IPS DF 6.9 (cell line): Measurements from ENCODE around the gene SECISBP2L.
"Not testable (repeated sequence)": the region's sequence is repeated elsewhere in the genome, so short reads cannot be mapped to it uniquely, and the experiment has no call there.

Source experiments
- DNase-seq: peaks from one replicate; pipeline ENCODE4 v3.0.0-alpha.2; 2013; ENCODE audit warnings: low read depth, low spot score
- H3K27ac ChIP-seq: one replicate; pipeline ENCODE4 v1.5.1; 2013; ENCODE audit warnings: low read length, control low read depth
- H3K27me3 ChIP-seq: 2 replicates; pipeline ENCODE4 v1.6.1; 2013; ENCODE audit warnings: mild to moderate bottlenecking, low read length; ENCODE audit not compliant: control insufficient read depth, insufficient read depth
- H3K36me3 ChIP-seq: 2 replicates; pipeline ENCODE4 v1.6.1; 2013; ENCODE audit warnings: low read length; ENCODE audit not compliant: control insufficient read depth, insufficient read depth
- H3K4me1 ChIP-seq: 2 replicates; pipeline ENCODE4 v1.6.1; 2013; ENCODE audit warnings: low read length; ENCODE audit not compliant: control insufficient read depth, insufficient read depth
- H3K4me3 ChIP-seq: 2 replicates; pipeline ENCODE4 v1.5.1; 2013; ENCODE audit warnings: mild to moderate bottlenecking, low read length
- H3K9me3 ChIP-seq: 2 replicates; pipeline ENCODE4 v1.6.1; 2013; ENCODE audit warnings: low read length, inconsistent platforms; ENCODE audit not compliant: control insufficient read depth, insufficient read depth
- WGBS: extraction: QIAGEN DNeasy Blood & Tissue Kit; methylation state at CpG from one replicate; pipeline ENCODE4 v1.1.7; 2013; ENCODE audit warnings: mixed read lengths, missing lambda C conversion rate; ENCODE audit not compliant: insufficient read length, insufficient coverage; 5-methylcytosine and 5-hydroxymethylcytosine counted together

The SECISBP2L gene

GRCh38 chr15:48978638-48979037 is 67.6 kb downstream of the SECISBP2L start:
- no CpG with 5 or more reads among the region's 2 CpGs for WGBS
- no peaks in the 10 kb centered on the region for H3K27me3 ChIP-seq
- DNase-seq: no peak
- H3K27ac ChIP-seq: no peak overlapping the region
- H3K4me3 ChIP-seq: no peak overlapping the region
- H3K36me3 ChIP-seq: no peaks in the 10 kb centered on the region
- H3K9me3 ChIP-seq: no peaks in the 10 kb centered on the region
- H3K4me1 ChIP-seq: peaks cover 3% of the 10 kb centered on the region; the same call in 1 of the 2 replicates

GRCh38 chr15:48976444-48977088 is 69.7 kb downstream of the SECISBP2L start:
- Histone ChIP-seq H3K27ac (no peak overlapping the region), H3K4me1 (peaks cover 3% of the 10 kb centered on the region; the same call in 1 of the 2 replicates), H3K27me3 (no peaks in the 10 kb centered on the region), H3K9me3 (no peaks in the 10 kb centered on the region), H3K4me3 (no peak overlapping the region; the same call in 1 of the 2 replicates), H3K36me3 (no peaks in the 10 kb centered on the region; the same call in 1 of the 2 replicates)
- no peak for DNase-seq
- WGBS: no CpG with 5 or more reads among the region's 17 CpGs

- Histone ChIP-seq H3K4me3 (peak overlapping the region; percentile 45; the same call in 1 of the 2 replicates), H3K36me3 (no peaks in the 10 kb centered on the region; the same call in 1 of the 2 replicates), H3K9me3 (no peaks in the 10 kb centered on the region), H3K27me3 (no peaks in the 10 kb centered on the region), H3K4me1 (peaks cover 3% of the 10 kb centered on the region; the same call in 1 of the 2 replicates), H3K27ac (no peak overlapping the region)
- no peak for DNase-seq
- no CpG with 5 or more reads among the region's 53 CpGs for WGBS
Observed at GRCh38 chr15:48975472-48976419, 70.5 kb downstream of the SECISBP2L start.

- Histone ChIP-seq H3K36me3 (no peaks in the 10 kb centered on the region; the same call in 1 of the 2 replicates), H3K27me3 (no peaks in the 10 kb centered on the region), H3K4me1 (peaks cover 3% of the 10 kb centered on the region; the same call in 1 of the 2 replicates), H3K9me3 (no peaks in the 10 kb centered on the region), H3K4me3 (no peak overlapping the region), H3K27ac (no peak overlapping the region)
- no CpG with 5 or more reads among the region's 2 CpGs for WGBS
- DNase-seq: no peak
Observed at GRCh38 chr15:48974882-48975281, 71.4 kb downstream of the SECISBP2L start.

GRCh38 chr15:48972750-48973503 is 73.3 kb downstream of the SECISBP2L start:
- Histone ChIP-seq H3K4me3 (no peak overlapping the region), H3K27me3 (no peaks in the 10 kb centered on the region), H3K27ac (no peak overlapping the region), H3K36me3 (no peaks in the 10 kb centered on the region; the same call in 1 of the 2 replicates), H3K9me3 (no peaks in the 10 kb centered on the region), H3K4me1 (peaks cover 3% of the 10 kb centered on the region; the same call in 1 of the 2 replicates)
- WGBS: no CpG with 5 or more reads among the region's 35 CpGs
- DNase-seq: no peak

- DNase-seq, H3K9me3 ChIP-seq, H3K27ac ChIP-seq, H3K36me3 ChIP-seq, H3K4me1 ChIP-seq, H3K27me3 ChIP-seq, H3K4me3 ChIP-seq: not testable (repeated sequence)
- WGBS: no CpG with 5 or more reads among the region's 1 CpG
Observed at GRCh38 chr15:48970926-48971325, 75.3 kb downstream of the SECISBP2L start.

- Histone ChIP-seq H3K36me3 (no peaks in the 10 kb centered on the region; the same call in 1 of the 2 replicates), H3K4me3 (no peak overlapping the region), H3K4me1 (no peaks in the 10 kb centered on the region), H3K27me3 (no peaks in the 10 kb centered on the region; the same call in 1 of the 2 replicates), H3K27ac (no peak overlapping the region), H3K9me3 (no peaks in the 10 kb centered on the region)
- no CpG with 5 or more reads among the region's 4 CpGs for WGBS
- DNase-seq: no peak
Observed at GRCh38 chr15:48968066-48968465, 78.2 kb downstream of the SECISBP2L start.

GRCh38 chr15:48967336-48967735 is 78.9 kb downstream of the SECISBP2L start:
- DNase-seq: no peak
- Histone ChIP-seq H3K4me3 (no peak overlapping the region), H3K36me3 (no peaks in the 10 kb centered on the region; the same call in 1 of the 2 replicates), H3K9me3 (no peaks in the 10 kb centered on the region), H3K27me3 (peaks cover 5% of the 10 kb centered on the region; the same call in 1 of the 2 replicates), H3K27ac (no peak overlapping the region), H3K4me1 (no peaks in the 10 kb centered on the region)

GRCh38 chr15:48966595-48967301 is 79.5 kb downstream of the SECISBP2L start:
- Histone ChIP-seq H3K27me3 (peaks cover 10% of the 10 kb centered on the region; the same call in 1 of the 2 replicates), H3K4me1 (no peaks in the 10 kb centered on the region), H3K4me3 (no peak overlapping the region), H3K27ac (no peak overlapping the region), H3K36me3 (no peaks in the 10 kb centered on the region; the same call in 1 of the 2 replicates), H3K9me3 (no peaks in the 10 kb centered on the region)
- WGBS: no CpG with 5 or more reads among the region's 2 CpGs
- no peak for DNase-seq
